GM18907 (cell line): ENCODE data around the gene ZNF462.
A peak's percentile ranks its signal among the peaks of the same experiment; 100 is the strongest.

ENCODE experiments used
- ATAC-seq: cut with Tn5 transposase; IDR thresholded peaks from one replicate; pipeline ENCODE4 v1.9.1; 2021; ENCODE audit warnings: mild to moderate bottlenecking, moderate library complexity; ENCODE audit not compliant: unreplicated experiment

ZNF462 gene

GRCh38 chr9:106992186-106992585, 129.2 kb downstream of the ZNF462 start:
- ATAC-seq, result no peak

GRCh38 chr9:106993603-106994002, 130.6 kb downstream of the ZNF462 start:
- no peak for ATAC-seq

GRCh38 chr9:106994463-106994862, 131.5 kb downstream of the ZNF462 start:
- ATAC-seq, result no peak

GRCh38 chr9:107000218-107000617, 137.3 kb downstream of the ZNF462 start:
- ATAC-seq, result no peak

- ATAC-seq, result no peak
Measured at GRCh38 chr9:107005201-107005600, 142.2 kb downstream of the ZNF462 start.

- no peak for ATAC-seq
Measured at GRCh38 chr9:107007402-107007801, 144.4 kb downstream of the ZNF462 start.

- ATAC-seq, result no peak
Measured at GRCh38 chr9:107008011-107008410, 145.0 kb downstream of the ZNF462 start.

- no peak for ATAC-seq
Measured at GRCh38 chr9:107008447-107008846, 145.5 kb downstream of the ZNF462 start.

GRCh38 chr9:107016383-107016782, 153.4 kb downstream of the ZNF462 start:
- ATAC-seq, result no peak

GRCh38 chr9:107018861-107019545, 156.0 kb downstream of the ZNF462 start:
- no peak for ATAC-seq

- no peak for ATAC-seq
Measured at GRCh38 chr9:107020040-107020530, 157.1 kb downstream of the ZNF462 start.

GRCh38 chr9:107024193-107024592, 161.2 kb downstream of the ZNF462 start:
- peak; percentile 97 for ATAC-seq

- no peak for ATAC-seq
Measured at GRCh38 chr9:107025260-107026035, 162.5 kb downstream of the ZNF462 start.

- no peak for ATAC-seq
Measured at GRCh38 chr9:107029146-107029545, 166.2 kb downstream of the ZNF462 start.

- no peak for ATAC-seq
Measured at GRCh38 chr9:107033966-107034365, 171.0 kb downstream of the ZNF462 start.

- ATAC-seq, result no peak
Measured at GRCh38 chr9:107034831-107035230, 171.9 kb downstream of the ZNF462 start.

- no peak for ATAC-seq
Measured at GRCh38 chr9:107036367-107036766, 173.4 kb downstream of the ZNF462 start.

GRCh38 chr9:107039542-107039941, 176.6 kb downstream of the ZNF462 start:
- no peak for ATAC-seq

- ATAC-seq, result no peak
Measured at GRCh38 chr9:107042606-107043005, 179.6 kb downstream of the ZNF462 start.

GRCh38 chr9:107043886-107044285, 180.9 kb downstream of the ZNF462 start:
- no peak for ATAC-seq

GRCh38 chr9:107044872-107045271, 181.9 kb downstream of the ZNF462 start:
- no peak for ATAC-seq

- peak; percentile 93 for ATAC-seq
Measured at GRCh38 chr9:107046692-107047091, 183.7 kb downstream of the ZNF462 start.
